HG03045 (cell line): Measurements from ENCODE around the gene PREX1.
"Not testable (repeated sequence)": the region's sequence is repeated elsewhere in the genome, so short reads cannot be mapped to it uniquely, and the experiment has no call there.

ENCODE experiments used
- ATAC-seq: cut with Tn5 transposase; IDR thresholded peaks from one replicate; pipeline ENCODE4 v1.9.1; 2021; ENCODE audit warnings: mild to moderate bottlenecking, moderate library complexity; ENCODE audit not compliant: unreplicated experiment

PREX1 gene

GRCh38 chr20:48610996-48611395 lies 216.8 kb downstream of the PREX1 start:
- no peak for ATAC-seq

GRCh38 chr20:48609491-48609978 lies 218.3 kb downstream of the PREX1 start:
- no peak for ATAC-seq

GRCh38 chr20:48608756-48609155 lies 219.0 kb downstream of the PREX1 start:
- ATAC-seq, result no peak

DNA sequence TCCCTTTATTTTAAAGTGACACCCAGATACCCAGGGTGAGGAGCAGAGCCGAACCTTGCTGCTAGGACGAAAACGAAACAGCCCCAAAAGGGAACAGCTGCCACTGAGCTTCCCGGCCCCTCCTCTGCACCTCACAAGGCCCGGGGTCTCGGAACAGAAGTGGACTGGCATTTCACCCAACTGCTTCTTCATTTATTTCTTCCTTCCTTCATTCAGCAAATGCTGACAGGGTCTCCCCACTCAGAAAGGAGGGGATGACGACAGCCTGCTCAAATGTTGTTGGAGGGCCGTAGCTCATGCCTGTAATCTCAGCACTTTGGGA lies 220.3 kb downstream of the PREX1 start:
- no peak for ATAC-seq

GRCh38 chr20:48606841-48607543 lies 220.8 kb downstream of the PREX1 start:
- ATAC-seq, result no peak

- ATAC-seq, result no peak
These were observed 221.5 kb downstream of the PREX1 start for GRCh38 chr20:48606172-48606840.

DNA sequence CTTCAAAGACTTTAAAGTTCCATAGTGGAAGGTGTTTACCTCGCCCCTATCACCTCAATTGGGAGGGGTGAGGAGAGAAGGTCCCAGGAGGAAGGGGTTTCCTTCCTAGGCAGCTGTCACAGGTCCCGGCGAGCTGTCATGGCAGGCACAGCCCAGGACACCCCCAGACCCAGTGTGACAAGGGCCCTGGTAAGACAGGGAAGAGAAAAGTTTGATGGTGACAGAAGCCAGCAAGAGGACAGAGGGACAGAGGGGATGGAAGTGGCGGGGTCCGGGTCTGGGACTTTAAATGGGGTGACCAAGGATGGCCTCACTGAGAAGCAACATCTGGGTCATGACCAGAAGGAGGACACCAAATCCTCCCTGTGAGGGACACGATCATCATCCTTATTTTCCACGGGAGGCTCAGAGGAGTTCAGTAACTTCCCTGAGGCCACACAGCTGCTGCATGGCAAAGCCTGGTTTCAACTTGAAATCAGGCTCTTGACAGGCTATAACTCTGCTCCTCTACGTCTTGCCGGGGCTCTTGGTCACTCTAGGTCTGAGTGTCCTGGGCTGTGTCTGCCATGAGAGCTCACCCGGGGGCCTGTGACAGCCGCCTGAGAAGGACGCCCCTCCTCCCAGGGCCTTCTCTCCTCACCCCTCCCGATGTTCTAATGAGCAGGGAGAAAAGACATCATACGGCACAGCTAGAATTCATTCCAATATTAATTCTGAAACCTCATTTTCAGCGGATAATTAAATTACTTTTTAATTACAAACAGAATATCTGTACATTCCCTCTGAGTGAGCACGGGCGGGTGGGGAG lies 222.2 kb downstream of the PREX1 start:
- no peak for ATAC-seq

DNA sequence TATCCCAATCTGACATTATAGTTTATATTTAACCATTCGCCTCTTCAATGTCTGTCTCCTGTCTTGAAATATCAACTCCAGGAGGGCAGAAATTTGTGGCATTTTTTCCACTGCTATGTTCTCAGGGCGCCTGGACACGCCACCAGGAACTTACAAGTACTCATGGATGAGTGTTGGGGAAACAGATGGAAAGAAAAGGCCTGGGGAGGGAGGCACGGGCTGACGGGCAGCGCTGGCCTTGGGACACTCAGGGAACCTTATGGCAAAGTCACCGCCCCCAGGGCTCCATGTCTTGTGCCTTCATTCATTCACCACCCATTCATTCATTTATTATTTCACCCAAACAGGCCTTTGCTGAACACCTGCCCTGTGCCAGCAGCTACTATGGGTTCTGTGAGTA lies 222.9 kb downstream of the PREX1 start:
- no peak for ATAC-seq

- ATAC-seq, result no peak
These were observed 223.4 kb downstream of the PREX1 start for GRCh38 chr20:48604426-48604825.

- ATAC-seq, result no peak
These were observed 223.9 kb downstream of the PREX1 start for GRCh38 chr20:48603819-48604405.

DNA sequence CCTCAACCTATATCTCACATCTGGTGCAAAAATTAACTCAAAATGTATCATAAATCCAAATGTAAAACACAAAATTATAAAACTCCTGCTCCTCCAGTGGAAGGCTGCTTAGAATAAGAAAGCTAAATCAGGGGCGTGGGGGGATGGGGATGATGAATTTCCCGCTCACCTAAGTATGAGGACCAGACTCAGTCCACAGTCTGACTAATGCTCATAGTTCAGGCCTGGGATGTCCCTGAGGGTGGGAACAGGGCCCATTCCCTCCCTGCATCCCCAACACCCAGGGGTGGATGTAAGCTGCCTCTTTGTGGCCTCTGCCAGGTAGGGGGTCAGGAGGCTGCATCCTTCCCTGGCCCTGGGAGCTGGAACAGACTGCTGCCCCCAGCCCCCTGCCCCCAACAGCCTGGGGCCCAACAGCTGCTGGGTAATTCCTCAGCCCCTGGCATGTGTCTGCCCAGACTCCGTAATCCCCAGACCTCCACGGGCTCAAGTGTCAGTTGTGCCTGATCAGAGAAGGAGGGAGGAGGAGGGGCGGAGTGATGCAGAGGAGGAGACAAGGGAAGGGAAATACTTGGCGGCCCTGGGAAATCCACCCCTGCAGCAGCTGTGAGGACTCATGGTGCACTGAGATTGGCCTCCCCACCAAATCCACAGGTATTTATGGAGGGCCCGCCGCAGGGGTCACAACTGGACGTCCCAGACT lies 224.5 kb downstream of the PREX1 start:
- no peak for ATAC-seq

GRCh38 chr20:48601798-48602197 lies 226.0 kb downstream of the PREX1 start:
- ATAC-seq, result no peak

DNA sequence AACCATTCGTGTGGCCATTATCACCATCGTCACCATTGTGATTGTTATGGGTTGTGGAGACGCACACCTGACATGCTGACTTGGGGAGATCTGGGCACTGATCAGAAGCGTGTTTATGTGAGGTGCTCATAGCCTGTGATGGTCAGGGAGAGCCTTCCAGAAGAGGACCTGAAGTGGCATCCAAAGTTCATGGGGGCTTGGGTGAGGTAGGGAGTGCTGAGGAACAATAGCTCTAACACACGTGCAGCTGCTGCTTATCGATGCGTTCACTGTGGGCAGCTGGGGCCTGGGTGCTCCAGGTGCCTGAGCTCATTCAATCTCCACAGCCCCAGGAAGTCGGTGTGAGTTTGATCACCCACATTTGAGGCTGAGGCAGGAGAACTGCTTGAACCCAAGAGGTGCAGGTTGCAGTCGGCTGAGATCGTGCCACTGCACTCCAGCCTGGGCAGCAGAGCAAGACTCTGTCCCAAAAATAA lies 227.3 kb downstream of the PREX1 start:
- no peak for ATAC-seq

DNA sequence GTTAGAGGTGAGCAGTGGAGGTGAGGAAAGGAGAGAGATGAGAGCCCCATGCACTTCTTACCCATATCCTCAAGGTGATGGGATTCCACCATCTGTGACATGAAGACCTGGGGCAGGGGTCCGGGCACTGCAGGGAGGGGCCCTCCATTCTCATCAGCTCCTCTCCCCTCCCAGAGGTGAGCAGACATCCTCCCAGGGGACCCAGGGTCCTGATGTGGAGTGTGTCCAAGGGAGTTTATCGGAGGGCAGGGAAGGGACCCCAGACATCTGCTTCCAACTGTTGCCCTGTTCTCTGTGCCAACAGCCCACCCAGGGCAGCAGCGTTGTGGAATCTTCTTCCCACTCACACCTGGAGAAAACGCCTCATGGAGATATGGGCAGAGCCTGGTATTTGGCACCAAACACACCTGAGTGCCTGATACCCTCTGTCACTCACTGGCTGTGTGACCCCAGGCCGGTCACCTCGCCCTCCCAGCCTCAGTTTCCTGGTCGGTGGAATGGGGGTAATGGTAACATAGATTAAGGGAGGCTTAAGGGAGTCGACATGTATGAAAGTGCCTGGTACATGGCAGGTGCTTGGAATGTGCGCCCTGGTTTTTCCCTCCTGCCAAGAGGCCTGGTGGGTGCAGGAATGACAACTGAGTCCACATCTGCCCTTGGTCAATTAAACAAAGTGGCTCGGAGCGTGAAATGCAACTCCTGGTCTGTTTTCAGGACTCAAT lies 227.9 kb downstream of the PREX1 start:
- ATAC-seq, result no peak

DNA sequence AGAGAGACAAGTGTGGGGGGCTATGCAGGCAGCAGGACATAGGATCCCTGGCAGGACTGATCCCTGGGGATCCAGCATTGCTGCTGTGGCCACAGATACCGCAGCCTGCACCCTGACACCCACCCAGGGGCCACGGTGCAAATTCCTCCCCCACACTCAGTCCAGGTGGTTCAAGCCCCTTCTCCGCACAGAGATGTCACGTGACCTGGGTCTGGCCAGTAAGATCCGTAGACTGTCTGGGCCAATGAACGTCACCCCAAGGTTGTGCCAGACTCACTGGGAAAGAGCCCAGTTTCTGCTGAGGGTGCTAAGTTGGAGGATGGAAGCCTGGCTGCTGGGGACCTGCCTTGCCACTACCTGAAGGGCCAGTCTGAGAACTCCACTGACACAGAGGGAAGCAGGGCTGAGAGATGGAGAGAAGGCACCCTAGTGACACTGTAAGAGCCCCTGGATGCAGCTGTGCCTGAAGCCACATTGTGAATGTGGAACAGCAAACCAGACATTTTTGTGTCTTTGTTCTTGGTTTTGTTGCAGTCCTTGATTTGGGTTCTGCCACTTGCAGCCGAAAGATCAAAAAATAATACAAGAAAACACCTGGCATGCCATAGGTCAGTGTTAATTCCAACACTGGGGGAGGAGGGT lies 228.6 kb downstream of the PREX1 start:
- ATAC-seq, result no peak

- not testable (repeated sequence) for ATAC-seq
These were observed 229.4 kb downstream of the PREX1 start for GRCh38 chr20:48598303-48598941.

- no peak for ATAC-seq
These were observed 230.1 kb downstream of the PREX1 start for GRCh38 chr20:48597521-48598302.

- no peak for ATAC-seq
These were observed 231.4 kb downstream of the PREX1 start for GRCh38 chr20:48596334-48596898.
